ENCODE results near the gene AHDC1. TPM values are rescaled to one million over a fixed set of nuclear protein-coding genes. Genes with fewer than 3 reads are reported as not detected.

AHDC1 gene
- total and polyA plus RNA-seq, 9 of the 15 experiments (the other 6 are each of a cell fraction or from before 2014, with no cell fraction given): 0.21 to 36.4 (median 4.7) TPM

- intact Hi-C loops (cut with micrococcal nuclease): no loop called here
- H3K36me3 ChIP-seq (ENCODE audit: control insufficient read depth, insufficient read depth, low read length): peaks cover 8% of the 10 kb centered on the region; the same call in 2 of the 3 replicates
- H3K9me3 ChIP-seq (replicated peaks; ENCODE audit: control insufficient read depth, insufficient read depth, low read depth, low read length): no peaks in the 10 kb centered on the region
- ChIA-PET CTCF (ENCODE audit: low intra/inter-chr PET ratio) (no interaction called here), POLR2A (interaction anchor here (1.0 to 2.9 kb wide), 5 partner anchors 9 to 92 kb away, joined by 3 to 7 read pairs (median 4); partner anchors contain the start of genes AHDC1 and WASF2)
- DNase-seq (ENCODE audit: extremely low read depth in 1 of 4, low spot score in 3 of 4) (no peak), ATAC-seq (no peak; the same call in 2 of the 3 replicates), FAIRE-seq (no peak)
- no peak overlapping the region for H3K27ac ChIP-seq (ENCODE audit: extremely low read depth, low read depth, low read length)
- peaks cover 5% of the 10 kb centered on the region for H3K9me1 ChIP-seq (ENCODE audit: control insufficient read depth, insufficient read depth, low read length)
- TF ChIP-seq PURB (CRISPR knock-in tag; IDR thresholded peaks at IDR 0.05; ENCODE audit: low read depth) (no peak), EGR1 (conservative IDR thresholded peaks at IDR 0.05) (peak; percentile 55)
- H3K4me2 ChIP-seq (ENCODE audit: insufficient read depth, low read length): no peak overlapping the region
- WGBS (ENCODE audit: insufficient coverage, low coverage, missing lambda C conversion rate): 82% methylated on average over 6 of the region's 6 CpGs
- no peak overlapping the region for H2AFZ ChIP-seq (ENCODE audit: low read depth, low read length)
- H3K27me3 ChIP-seq (ENCODE audit: control insufficient read depth in 2 of 2, insufficient read depth in 2 of 2, low read length in 2 of 2): no peaks in the 10 kb centered on the region
- no TSS peak for BruUV-seq (replicated peaks)
- no peak overlapping the region for H3K4me3 ChIP-seq
- peaks cover 6% of the 10 kb centered on the region; the same call in 1 of the 2 replicates for H4K20me1 ChIP-seq (replicated peaks; ENCODE audit: control insufficient read depth, insufficient read depth, low read length)
- in situ Hi-C loops (cut with MboI): no loop called here
- H3K9ac ChIP-seq (ENCODE audit: insufficient read depth in 1 of 2, low read depth in 2 of 2, low read length in 2 of 2): peak overlapping the region in 1 of 2 experiments; percentile 23; a peak in 2 of 4 replicates
- H3K4me1 ChIP-seq (replicated peaks in 1 of 2; ENCODE audit: control insufficient read depth in 2 of 2, insufficient read depth in 2 of 2, low read length in 2 of 2): peaks cover 0 to 9% of the 10 kb centered on the region in 2 experiments; a peak in 3 of 5 replicates
- peaks cover 56% of the 10 kb centered on the region for H3K79me2 ChIP-seq (ENCODE audit: control insufficient read depth, insufficient read depth, low read length)
Observed at GRCh38 chr1:27581823-27582243, 22.1 kb downstream of the AHDC1 start.

- Histone ChIP-seq H3K4me3 (no peak overlapping the region), H3K36me3 (ENCODE audit: control insufficient read depth, insufficient read depth, low read length) (peaks cover 12% of the 10 kb centered on the region; the same call in 2 of the 3 replicates)
Observed at GRCh38 chr1:27577504-27578188, 26.3 kb downstream of the AHDC1 start.

More at GRCh38 chr1:27577504-27578188, 26.3 kb downstream of the AHDC1 start:
- FAIRE-seq (peak; percentile 52), DNase-seq (ENCODE audit: extremely low read depth in 1 of 4, low spot score in 3 of 4) (no peak), ATAC-seq (no peak)
- ChIA-PET POLR2A (interaction anchor here (0.6 to 1.0 kb wide), 2 partner anchors 8 to 16 kb away, joined by 3 to 5 read pairs; no protein-coding TSS in a partner anchor), CTCF (ENCODE audit: low intra/inter-chr PET ratio) (no interaction called here)
- Histone ChIP-seq H4K20me1 (replicated peaks; ENCODE audit: control insufficient read depth, insufficient read depth, low read length) (peaks cover 25% of the 10 kb centered on the region), H3K79me2 (ENCODE audit: control insufficient read depth, insufficient read depth, low read length) (peaks cover 75% of the 10 kb centered on the region), H3K9me3 (replicated peaks; ENCODE audit: control insufficient read depth, insufficient read depth, low read depth, low read length) (no peaks in the 10 kb centered on the region), H3K4me1 (replicated peaks in 1 of 2; ENCODE audit: control insufficient read depth in 2 of 2, insufficient read depth in 2 of 2, low read length in 2 of 2) (peaks cover 20 to 37% of the 10 kb centered on the region in 2 experiments), H3K9me1 (ENCODE audit: control insufficient read depth, insufficient read depth, low read length) (peaks cover 5% of the 10 kb centered on the region), H3K27me3 (ENCODE audit: control insufficient read depth in 2 of 2, insufficient read depth in 2 of 2, low read length in 2 of 2) (no peaks in the 10 kb centered on the region), H3K27ac (ENCODE audit: extremely low read depth, low read depth, low read length) (no peak overlapping the region), H3K9ac (ENCODE audit: insufficient read depth in 1 of 2, low read depth in 2 of 2, low read length in 2 of 2) (peak overlapping the region in 1 of 2 experiments; percentile 5; a peak in 1 of 4 replicates), H2AFZ (ENCODE audit: low read depth, low read length) (no peak overlapping the region), H3K4me2 (ENCODE audit: insufficient read depth, low read length) (no peak overlapping the region)
- no TSS peak for BruUV-seq (replicated peaks)
- TF ChIP-seq UBTF (IDR thresholded peaks at IDR 0.05; ENCODE audit: borderline replicate concordance in 1 of 2, low read depth in 2 of 2, low read length in 2 of 2) (no peak), CBX3 (IDR thresholded peaks at IDR 0.05; ENCODE audit: borderline replicate concordance in 1 of 2, low read length in 2 of 2) (no peak), SP2 (IDR thresholded peaks at IDR 0.05; ENCODE audit: extremely low read depth, low read depth, low read length, poor library complexity, severe bottlenecking) (no peak), BRF1 (IDR thresholded peaks at IDR 0.05; ENCODE audit: borderline replicate concordance, extremely low read depth, insufficient read length) (no peak), ZNF695 (CRISPR knock-in tag; IDR thresholded peaks at IDR 0.05) (no peak)
- 70% methylated on average over 4 of the region's 4 CpGs for WGBS (ENCODE audit: insufficient coverage, low coverage, missing lambda C conversion rate)
- in situ Hi-C loops (cut with MboI) (no loop called here), intact Hi-C loops (cut with micrococcal nuclease) (no loop called here)

Data from K562 (cell line).